IMR-90 (cell line): ENCODE results near the gene FBXO31. TPM values are rescaled to one million over a fixed set of nuclear protein-coding genes. Genes with fewer than 3 reads are reported as not detected.

Experiments
- ATAC-seq: fragments of 200-7000 bp; cut with Tn5 transposase; 2 replicates; pipeline ENCODE4 v1.9.1; 2020; ENCODE audit warnings: low read depth, mild to moderate bottlenecking, moderate library complexity
- BruUV-seq: library from RNA; stranded (reverse); fragments of 400-500 nt; replicated peaks from 2 replicates; lab custom pipeline; 2021; lab: Mats Ljungman, UMichigan
- CTCF ChIA-PET: fragments of 300-600 bp; formaldehyde crosslinking; extraction: SDS; loops from one replicate; lab custom pipeline; 2021; ENCODE audit warnings: antibody characterized with exemption; lab: Yijun Ruan, JAX
- POLR2A ChIA-PET: fragments of 300-600 bp; sonication (Branson Sonifier 250); formaldehyde crosslinking; loops from one replicate; lab custom pipeline; 2022; ENCODE audit warnings: antibody characterized with exemption; ENCODE audit not compliant: unreplicated experiment; lab: Charles Lee
- DNase-seq: peaks from one replicate; pipeline ENCODE4 v3.0.0; 2013
- H2AFZ ChIP-seq: replicated peaks from 2 replicates; pipeline ENCODE3; 2013; ENCODE audit warnings: low read length, mild to moderate bottlenecking; ENCODE audit not compliant: poor library complexity
- H2AK5ac ChIP-seq: 2 replicates; pipeline ENCODE4 v1.6.1; 2013; ENCODE audit warnings: low read depth, low read length, inconsistent platforms
- H2AK9ac ChIP-seq: replicated peaks from 2 replicates; pipeline ENCODE3; 2013; ENCODE audit warnings: mild to moderate bottlenecking, low read depth, low read length, moderate library complexity; ENCODE audit not compliant: poor library complexity
- H2BK120ac ChIP-seq: 2 replicates; pipeline ENCODE4 v1.6.1; 2013; ENCODE audit warnings: low read depth, low read length, inconsistent platforms
- H2BK15ac ChIP-seq: 3 replicates; pipeline ENCODE4 v1.6.1; 2013; ENCODE audit warnings: low read depth, low read length, inconsistent platforms
- H2BK20ac ChIP-seq: 2 replicates; pipeline ENCODE4 v1.6.1; 2013; ENCODE audit warnings: low read depth, mild to moderate bottlenecking, inconsistent platforms, low read length, moderate library complexity
- H2BK5ac ChIP-seq: 2 replicates; pipeline ENCODE4 v1.6.1; 2013; ENCODE audit warnings: mild to moderate bottlenecking, low read depth, low read length, inconsistent platforms; ENCODE audit not compliant: poor library complexity, severe bottlenecking
- H3K14ac ChIP-seq: replicated peaks from 2 replicates; pipeline ENCODE4 v1.6.1; 2013; ENCODE audit warnings: low read depth, low read length, inconsistent platforms
- H3K18ac ChIP-seq: 2 replicates; pipeline ENCODE4 v1.6.1; 2013; ENCODE audit warnings: low read depth, low read length, control low read depth
- H3K23ac ChIP-seq: 2 replicates; pipeline ENCODE4 v1.6.1; 2013; ENCODE audit warnings: low read depth, low read length, inconsistent platforms
- H3K27ac ChIP-seq: 2 replicates; pipeline ENCODE4 v1.5.1; 2013; ENCODE audit warnings: mild to moderate bottlenecking, control low read depth, low read length; ENCODE audit not compliant: insufficient read depth
- H3K27me3 ChIP-seq: 2 replicates; pipeline ENCODE4 v1.6.1; 2013; ENCODE audit warnings: low read length; ENCODE audit not compliant: control insufficient read depth, insufficient read depth
- H3K36me3 ChIP-seq: 2 replicates; pipeline ENCODE4 v1.6.1; 2013; ENCODE audit warnings: low read length, mixed read lengths; ENCODE audit not compliant: control insufficient read depth, insufficient read depth
- H3K4ac ChIP-seq: 2 replicates; pipeline ENCODE4 v1.6.1; 2013; ENCODE audit warnings: low read depth, low read length, inconsistent platforms
- H3K4me1 ChIP-seq: 2 replicates; pipeline ENCODE4 v1.6.1; 2013; ENCODE audit warnings: low read length, mixed read lengths; ENCODE audit not compliant: control insufficient read depth, insufficient read depth
- H3K4me2 ChIP-seq: 2 replicates; pipeline ENCODE4 v1.6.1; 2013; ENCODE audit warnings: low read depth, mild to moderate bottlenecking, control low read depth, low read length, moderate library complexity
- H3K4me3 ChIP-seq: 2 replicates; pipeline ENCODE4 v1.5.1; 2013; ENCODE audit warnings: low read depth, mild to moderate bottlenecking, control low read depth, low read length, moderate library complexity; ENCODE audit not compliant: insufficient read depth
- H3K56ac ChIP-seq: 2 replicates; pipeline ENCODE4 v1.6.1; 2013; ENCODE audit warnings: low read length, inconsistent platforms; ENCODE audit not compliant: insufficient read depth; ENCODE audit errors: extremely low read depth
- H3K79me1 ChIP-seq, 2 experiments: 2 replicates each; pipeline ENCODE4 v1.6.1; 2013; ENCODE audit warnings: low read length in 2 of 2, inconsistent platforms in 1 of 2, low read depth in 1 of 2
- H3K9ac ChIP-seq: 2 replicates; pipeline ENCODE4 v1.6.1; 2013; ENCODE audit warnings: low read depth, low read length, control low read depth
- H3K9me1 ChIP-seq: 2 replicates; pipeline ENCODE4 v1.6.1; 2013; ENCODE audit warnings: low read length, inconsistent platforms; ENCODE audit not compliant: insufficient read depth
- H3K9me3 ChIP-seq: 2 replicates; pipeline ENCODE4 v1.6.1; 2013; ENCODE audit warnings: low read length; ENCODE audit not compliant: control insufficient read depth, insufficient read depth
- H4K20me1 ChIP-seq: 2 replicates; pipeline ENCODE4 v1.6.1; 2013; ENCODE audit warnings: low read length, inconsistent platforms; ENCODE audit not compliant: insufficient read depth
- H4K5ac ChIP-seq: 2 replicates; pipeline ENCODE4 v1.6.1; 2013; ENCODE audit warnings: mild to moderate bottlenecking, low read depth, low read length, control low read depth
- H4K8ac ChIP-seq, 2 experiments: 2 replicates each; pipeline ENCODE4 v1.6.1; 2013; ENCODE audit warnings: low read depth in 2 of 2, low read length in 2 of 2, control low read depth in 1 of 2, inconsistent platforms in 1 of 2
- H4K91ac ChIP-seq: 2 replicates; pipeline ENCODE4 v1.6.1; 2013; ENCODE audit warnings: low read depth, low read length, inconsistent platforms; ENCODE audit not compliant: insufficient read depth
- BHLHE40 ChIP-seq: fragments of 150-350 bp; IDR thresholded peaks from 2 replicates; pipeline ENCODE4 v1.6.1; 2016; ENCODE audit warnings: mild to moderate bottlenecking, low read depth, low read length
- CEBPB ChIP-seq: IDR thresholded peaks from 2 replicates; pipeline ENCODE4 v1.6.1; 2012; ENCODE audit warnings: low read depth, low read length, improper control_type of control experiment
- CHD1 ChIP-seq: IDR thresholded peaks from 2 replicates; pipeline ENCODE4 v1.6.1; 2012; ENCODE audit warnings: low read depth, low read length, improper control_type of control experiment
- ELK1 ChIP-seq: fragments of 150-350 bp; IDR thresholded peaks from 2 replicates; pipeline ENCODE4 v1.6.1; 2016; ENCODE audit warnings: low read depth, mild to moderate bottlenecking, low read length, moderate library complexity, borderline replicate concordance
- FOS ChIP-seq: fragments of 150-350 bp; IDR thresholded peaks from 2 replicates; pipeline ENCODE4 v1.6.1; 2016; ENCODE audit warnings: low read depth, low read length
- MAFK ChIP-seq: IDR thresholded peaks from 2 replicates; pipeline ENCODE4 v1.6.1; 2012; ENCODE audit warnings: low read depth, low read length, improper control_type of control experiment
- MAZ ChIP-seq: IDR thresholded peaks from 2 replicates; pipeline ENCODE4 v1.6.1; 2012; ENCODE audit warnings: low read depth, mild to moderate bottlenecking, low read length, improper control_type of control experiment, moderate library complexity, borderline replicate concordance
- MXI1 ChIP-seq: IDR thresholded peaks from 2 replicates; pipeline ENCODE4 v1.6.1; 2012; ENCODE audit warnings: low read depth, mild to moderate bottlenecking, low read length, moderate library complexity, borderline replicate concordance
- NFE2L2 ChIP-seq: fragments of 150-350 bp; IDR thresholded peaks from 2 replicates; pipeline ENCODE4 v1.6.1; 2016; ENCODE audit warnings: low read depth, mild to moderate bottlenecking, low read length
- POLR2A ChIP-seq: IDR thresholded peaks from 2 replicates; pipeline ENCODE4 v1.6.1; 2012; ENCODE audit warnings: mild to moderate bottlenecking, low read depth, low read length
- RAD21 ChIP-seq: IDR thresholded peaks from 2 replicates; pipeline ENCODE4 v1.6.1; 2012; ENCODE audit warnings: low read length, improper control_type of control experiment
- RCOR1 ChIP-seq: IDR thresholded peaks from 2 replicates; pipeline ENCODE4 v1.6.1; 2012; ENCODE audit warnings: mild to moderate bottlenecking, low read length, improper control_type of control experiment; ENCODE audit not compliant: insufficient replicate concordance
- RFX5 ChIP-seq: IDR thresholded peaks from 2 replicates; pipeline ENCODE4 v1.8.0; 2012; ENCODE audit warnings: low read depth, mild to moderate bottlenecking, low read length, moderate library complexity
- SMC3 ChIP-seq: fragments of 150-350 bp; IDR thresholded peaks from 2 replicates; pipeline ENCODE4 v1.6.1; 2016; ENCODE audit warnings: low read depth, mild to moderate bottlenecking, antibody characterized with exemption, low read length, moderate library complexity
- USF2 ChIP-seq: fragments of 150-350 bp; IDR thresholded peaks from 2 replicates; pipeline ENCODE4 v1.6.1; 2017; ENCODE audit warnings: mild to moderate bottlenecking, antibody characterized with exemption, low read length, low read depth
- WGBS, 2 experiments: methylation state at CpG; one replicate each; pipeline versions ENCODE4 v1.1.5 to v1.1.7; 2013; ENCODE audit warnings: missing lambda C conversion rate in 2 of 2; ENCODE audit not compliant: insufficient read length in 1 of 2; ENCODE audit errors: extremely low coverage in 2 of 2; 5-methylcytosine and 5-hydroxymethylcytosine counted together
- dilution Hi-C: fragments of 300-500 bp; cut with HindIII; formaldehyde crosslinking; loops from one replicate; pipeline ENCODE4 v1.14.3; 2018; ENCODE audit warnings: low sequenced_read_pairs; ENCODE audit not compliant: unreplicated experiment
- in situ Hi-C: fragments of 300-500 bp; cut with MboI; formaldehyde crosslinking; loops from 3 replicates; pipeline ENCODE4 v1.14.3; 2019; ENCODE audit warnings: low sequenced_read_pairs, inconsistent platforms, mixed read lengths
- intact Hi-C: fragments of 100-400 bp; cut with micrococcal nuclease; formaldehyde crosslinking; loops from 2 replicates; pipeline ENCODE4 v1.10.0; 2022
- polyA plus RNA-seq, 3 experiments: library from polyadenylated mRNA; depleted of rRNA; stranded (reverse); fragments of >200 nt; gene quantifications; 2 replicates each; pipeline ENCODE4 v1.2.3, GENCODE V29; 2012; ENCODE audit warnings: low replicate concordance in 1 of 3
- total RNA-seq: library from RNA; depleted of rRNA; stranded (reverse); fragments of >200 nt; gene quantifications from 2 replicates; pipeline ENCODE4 v1.2.3, GENCODE V29; 2012
- TF ChIP-seq, protein P1 (sequence below): conservative IDR thresholded peaks from 2 replicates; pipeline ENCODE4 v1.5.1; 2012; ENCODE audit warnings: mild to moderate bottlenecking, low read depth, low read length, improper control_type of control experiment

Gene FBXO31
- total and polyA plus RNA-seq, 2 of the 4 experiments (the other 2 are of a cell fraction) = 10.4 to 16.9 TPM

DNA sequence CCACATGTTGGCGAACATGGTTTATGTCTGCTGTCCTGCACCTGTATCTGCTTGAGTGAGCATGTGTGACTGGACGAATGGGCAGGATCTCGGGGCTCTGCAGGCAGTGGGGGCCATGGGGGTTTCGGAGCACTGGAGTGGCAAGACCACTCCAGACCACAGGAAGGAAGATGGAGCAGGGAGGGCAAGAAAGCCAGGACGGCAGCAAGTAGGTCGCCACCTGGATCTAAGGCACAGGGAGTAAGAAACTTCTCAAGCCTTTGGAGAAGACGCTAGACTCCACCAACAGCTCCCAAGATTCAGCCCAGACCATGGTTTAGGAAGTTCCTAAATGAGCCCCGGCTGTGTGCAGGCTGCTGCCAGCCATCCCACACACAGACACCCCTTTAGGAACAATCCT, 33.5 kb downstream of the FBXO31 start:
- DNase-seq (no peak), ATAC-seq (no peak)
- peaks cover 15% of the 10 kb centered on the region; the same call in 1 of the 2 replicates for H3K9me1 ChIP-seq
- no peak overlapping the region for H4K8ac ChIP-seq
- no peak overlapping the region for H4K91ac ChIP-seq
- ChIA-PET POLR2A (no interaction called here), CTCF (no interaction called here)
- H3K14ac ChIP-seq = no peak overlapping the region
- no TSS peak for BruUV-seq
- TF ChIP-seq SMC3 = no peak
- TF ChIP-seq, protein P1, sequence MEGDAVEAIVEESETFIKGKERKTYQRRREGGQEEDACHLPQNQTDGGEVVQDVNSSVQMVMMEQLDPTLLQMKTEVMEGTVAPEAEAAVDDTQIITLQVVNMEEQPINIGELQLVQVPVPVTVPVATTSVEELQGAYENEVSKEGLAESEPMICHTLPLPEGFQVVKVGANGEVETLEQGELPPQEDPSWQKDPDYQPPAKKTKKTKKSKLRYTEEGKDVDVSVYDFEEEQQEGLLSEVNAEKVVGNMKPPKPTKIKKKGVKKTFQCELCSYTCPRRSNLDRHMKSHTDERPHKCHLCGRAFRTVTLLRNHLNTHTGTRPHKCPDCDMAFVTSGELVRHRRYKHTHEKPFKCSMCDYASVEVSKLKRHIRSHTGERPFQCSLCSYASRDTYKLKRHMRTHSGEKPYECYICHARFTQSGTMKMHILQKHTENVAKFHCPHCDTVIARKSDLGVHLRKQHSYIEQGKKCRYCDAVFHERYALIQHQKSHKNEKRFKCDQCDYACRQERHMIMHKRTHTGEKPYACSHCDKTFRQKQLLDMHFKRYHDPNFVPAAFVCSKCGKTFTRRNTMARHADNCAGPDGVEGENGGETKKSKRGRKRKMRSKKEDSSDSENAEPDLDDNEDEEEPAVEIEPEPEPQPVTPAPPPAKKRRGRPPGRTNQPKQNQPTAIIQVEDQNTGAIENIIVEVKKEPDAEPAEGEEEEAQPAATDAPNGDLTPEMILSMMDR = no peak
- no peak for TF ChIP-seq RAD21
- no peak for TF ChIP-seq CHD1
- TF ChIP-seq POLR2A = no peak
- no peak for TF ChIP-seq USF2
- TF ChIP-seq RFX5 = no peak
- no peak for TF ChIP-seq NFE2L2
- TF ChIP-seq MAFK = no peak
- no peak for TF ChIP-seq RCOR1
- no peak for TF ChIP-seq FOS
- no peak for TF ChIP-seq MXI1
- no peak for TF ChIP-seq ELK1
- no peak for TF ChIP-seq MAZ
- no peak for TF ChIP-seq BHLHE40
- TF ChIP-seq CEBPB = no peak
- no peak overlapping the region for H2AK5ac ChIP-seq
- no peak overlapping the region for H4K5ac ChIP-seq
- no peak overlapping the region for H3K23ac ChIP-seq
- WGBS, 2 experiments = 75% methylated on average over 2 of the region's 8 CpGs; no CpG with 5 or more reads in 1 of the 2 experiments
- no peak overlapping the region for H3K4me3 ChIP-seq
- no peak overlapping the region for H3K56ac ChIP-seq
- H3K4ac ChIP-seq = no peak overlapping the region
- H2BK5ac ChIP-seq = no peak overlapping the region
- no peak overlapping the region for H3K9ac ChIP-seq
- no peak overlapping the region for H2BK15ac ChIP-seq
- H2AFZ ChIP-seq = peak overlapping the region; percentile 33
- H2BK120ac ChIP-seq = no peak overlapping the region
- peaks cover 22% of the 10 kb centered on the region for H4K20me1 ChIP-seq
- peaks cover 7 to 37% of the 10 kb centered on the region in 2 experiments; a peak in 3 of 4 replicates for H3K79me1 ChIP-seq
- dilution Hi-C loops (no loop called here), in situ Hi-C loops (no loop called here), intact Hi-C loops (no loop called here)
- H2BK20ac ChIP-seq = no peak overlapping the region
- H3K36me3 ChIP-seq = peaks cover 19% of the 10 kb centered on the region; the same call in 1 of the 2 replicates
- no peak overlapping the region for H3K27ac ChIP-seq
- H3K27me3 ChIP-seq = no peaks in the 10 kb centered on the region
- no peak overlapping the region for H3K4me2 ChIP-seq
- H3K18ac ChIP-seq = no peak overlapping the region
- H3K9me3 ChIP-seq = no peaks in the 10 kb centered on the region
- peaks cover 4% of the 10 kb centered on the region; the same call in 1 of the 2 replicates for H3K4me1 ChIP-seq
- H2AK9ac ChIP-seq = no peak overlapping the region
